Measurements from ENCODE around the gene ZNF670. TPM values are rescaled to one million over a fixed set of nuclear protein-coding genes. Genes with fewer than 3 reads are reported as not detected.
A peak's percentile ranks its signal among the peaks of the same experiment; 100 is the strongest.
"Not testable (repeated sequence)": the region's sequence is repeated elsewhere in the genome, so short reads cannot be mapped to it uniquely, and the experiment has no call there.

The ZNF670 gene
- total RNA-seq (2014; rRNA removed): 5.6 and 5.9 TPM in 2 replicates
- Bru-seq, nascent RNA: percentile 87 among the genes with signal in this experiment
- BruChase-seq, experiment 1, labeled RNA remaining after a 6-hour chase: percentile 95 among the genes with signal in this experiment
- percentile 98 among the genes with signal in this experiment for BruChase-seq, experiment 2, labeled RNA remaining after a 2-hour chase
- long read RNA-seq, transcript ZNF670-201 (4 exons, 1,994 nt): major isoform, 15 of 21 reads
- long read RNA-seq, partial matches to known transcripts: 1 of 21 reads
- long read RNA-seq, other reads (novel, unspliced or antisense): 5 of 21 reads

DNA sequence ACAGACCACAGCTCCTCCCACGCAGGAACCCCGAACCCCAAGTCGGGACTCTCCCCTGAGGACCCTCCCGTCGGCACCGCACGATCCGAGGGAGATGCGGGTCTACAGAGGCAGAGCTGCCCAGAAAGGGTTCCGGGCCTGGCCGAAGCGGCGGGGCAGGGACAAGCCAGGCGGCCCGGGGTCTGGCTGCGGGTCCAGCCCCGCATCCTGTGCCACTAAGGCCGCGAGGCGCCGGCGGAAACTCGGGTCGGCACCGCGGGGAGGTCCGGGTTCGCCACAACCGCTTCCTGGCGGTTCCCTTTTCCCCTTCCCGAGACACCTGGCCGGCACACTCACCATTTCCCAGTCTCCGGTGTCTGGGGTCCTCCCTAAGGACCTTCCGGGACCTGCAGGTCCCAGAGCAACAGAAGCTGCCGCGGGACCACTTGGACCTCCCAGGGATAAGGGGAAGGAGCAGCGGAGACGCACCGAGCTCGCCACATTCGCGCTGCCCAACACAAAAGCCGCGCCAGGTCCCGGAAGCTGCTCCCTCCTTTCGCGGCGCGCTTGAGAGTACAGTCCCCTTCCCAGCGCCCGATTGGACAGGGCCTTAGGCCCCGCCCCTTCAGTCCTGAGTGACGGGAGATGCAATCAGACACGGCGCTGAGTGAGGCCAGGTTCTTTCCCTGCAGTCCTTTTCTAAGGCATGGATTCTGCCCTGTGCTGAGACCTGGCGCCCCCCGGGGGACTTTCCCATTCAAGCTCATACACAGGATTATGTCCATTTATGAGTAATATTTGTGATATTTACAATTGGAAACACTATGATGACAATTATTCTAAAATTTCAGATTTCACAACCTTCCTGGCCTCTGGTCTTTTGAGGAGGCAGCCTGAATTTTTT, at the start of gene ZNF670:
TSS of gene ZNF670 (minus strand) at position 554 of the 883 bp plus-strand sequence. CDS start at position 339, 215 bp downstream.
- Histone ChIP-seq H3K36me3 (ENCODE audit: low read depth, low read length) (peaks cover 17% of the 10 kb centered on the region; the same call in 1 of the 2 replicates), H3K4me2 (ENCODE audit: low read length) (peak within 1 kb of the TSS; percentile 87), H3K4me1 (ENCODE audit: insufficient read depth, low read length) (peaks cover 7% of the 10 kb centered on the region), H3K4me3 (ENCODE audit: low read length) (peak within 1 kb of the TSS; percentile 85), H4K20me1 (ENCODE audit: low read length) (peaks cover 6% of the 10 kb centered on the region; the same call in 1 of the 2 replicates), H3K9me2 (replicated peaks; ENCODE audit: low read length) (no peaks in the 10 kb centered on the region), H3K27ac (ENCODE audit: low read length) (peak within 1 kb of the TSS; percentile 19; the same call in 1 of the 2 replicates), H3K9me3 (ENCODE audit: low read length) (peaks cover 6% of the 10 kb centered on the region; the same call in 1 of the 2 replicates), H3K9ac (ENCODE audit: low read length) (peak within 1 kb of the TSS; percentile 86), H2AFZ (ENCODE audit: low read length) (peak within 1 kb of the TSS; percentile 74), H3K27me3 (ENCODE audit: low read length) (no peaks in the 10 kb centered on the region), H3K79me2 (ENCODE audit: low read length) (peaks cover 49% of the 10 kb centered on the region), H3F3A (ENCODE audit: low read length, unreplicated experiment) (no peaks in the 10 kb centered on the region)
- POLR2A ChIA-PET (ENCODE audit: unreplicated experiment): no interaction called here
- DNase-seq: peak; percentile 99
- CTCF ChIA-PET: no interaction called here
- ATAC-seq: peak; percentile 99
- intact Hi-C loops (cut with micrococcal nuclease): loop anchor here (1.0 to 5.0 kb wide), 3 partner anchors 24 to 146 kb away; partner anchors contain the start of genes AHCTF1 and ZNF695
- BruUV-seq (replicated peaks): no TSS peak
- TF ChIP-seq, protein P1, sequence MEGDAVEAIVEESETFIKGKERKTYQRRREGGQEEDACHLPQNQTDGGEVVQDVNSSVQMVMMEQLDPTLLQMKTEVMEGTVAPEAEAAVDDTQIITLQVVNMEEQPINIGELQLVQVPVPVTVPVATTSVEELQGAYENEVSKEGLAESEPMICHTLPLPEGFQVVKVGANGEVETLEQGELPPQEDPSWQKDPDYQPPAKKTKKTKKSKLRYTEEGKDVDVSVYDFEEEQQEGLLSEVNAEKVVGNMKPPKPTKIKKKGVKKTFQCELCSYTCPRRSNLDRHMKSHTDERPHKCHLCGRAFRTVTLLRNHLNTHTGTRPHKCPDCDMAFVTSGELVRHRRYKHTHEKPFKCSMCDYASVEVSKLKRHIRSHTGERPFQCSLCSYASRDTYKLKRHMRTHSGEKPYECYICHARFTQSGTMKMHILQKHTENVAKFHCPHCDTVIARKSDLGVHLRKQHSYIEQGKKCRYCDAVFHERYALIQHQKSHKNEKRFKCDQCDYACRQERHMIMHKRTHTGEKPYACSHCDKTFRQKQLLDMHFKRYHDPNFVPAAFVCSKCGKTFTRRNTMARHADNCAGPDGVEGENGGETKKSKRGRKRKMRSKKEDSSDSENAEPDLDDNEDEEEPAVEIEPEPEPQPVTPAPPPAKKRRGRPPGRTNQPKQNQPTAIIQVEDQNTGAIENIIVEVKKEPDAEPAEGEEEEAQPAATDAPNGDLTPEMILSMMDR (conservative IDR thresholded peaks at IDR 0.05; ENCODE audit: low read depth, low read length): peak; percentile 43; the same call in 1 of the 2 replicates
- TF ChIP-seq EZH2 (IDR thresholded peaks at IDR 0.05; ENCODE audit: low read length, unreplicated experiment) (no peak), EZH2phosphoT487 (IDR thresholded peaks at IDR 0.05; ENCODE audit: borderline replicate concordance, low read length) (no peak)

DNA sequence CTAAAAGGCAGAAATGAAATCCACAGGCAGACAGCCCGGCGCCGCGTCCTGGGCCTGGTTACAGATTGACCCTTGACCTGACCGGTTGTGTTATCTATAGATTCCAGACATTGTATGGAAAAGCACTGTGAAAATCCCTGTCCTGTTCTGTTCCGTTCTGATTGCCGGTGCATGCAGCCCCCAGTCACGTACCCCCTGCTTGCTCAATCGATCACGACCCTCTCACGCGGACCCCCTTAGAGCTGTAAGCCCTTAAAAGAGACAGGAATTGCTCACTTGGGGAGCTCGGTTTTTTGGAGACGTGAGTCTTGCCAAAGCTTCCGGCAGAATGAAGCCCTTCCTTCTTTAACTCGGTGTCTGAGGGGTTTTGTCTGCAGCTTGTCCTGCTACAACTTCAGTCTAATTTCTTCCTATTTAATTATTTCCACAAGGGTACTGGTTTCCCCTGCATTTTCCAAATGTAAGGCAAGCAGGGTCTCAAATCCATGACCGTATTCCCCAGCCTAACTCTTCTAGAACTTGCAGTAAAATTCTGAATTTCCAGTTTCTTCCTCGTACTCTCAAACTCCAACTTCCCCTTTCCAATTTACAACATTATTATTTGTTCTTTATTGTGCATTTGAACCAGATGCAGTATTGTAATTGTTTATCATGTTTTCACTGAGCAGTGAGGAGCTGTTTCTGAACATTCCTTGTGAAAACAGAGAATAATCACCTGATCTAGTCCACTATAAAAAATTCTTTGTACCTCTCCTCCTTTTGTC, 49.1 kb upstream of the ZNF670 start:
- H3K9ac ChIP-seq (ENCODE audit: low read length); H3F3A ChIP-seq (ENCODE audit: low read length, unreplicated experiment); CTCF ChIA-PET; ATAC-seq; H3K27me3 ChIP-seq (ENCODE audit: low read length); H4K20me1 ChIP-seq (ENCODE audit: low read length); H3K27ac ChIP-seq (ENCODE audit: low read length); POLR2A ChIA-PET (ENCODE audit: unreplicated experiment); H2AFZ ChIP-seq (ENCODE audit: low read length); H3K9me3 ChIP-seq (ENCODE audit: low read length); BruUV-seq (replicated peaks); H3K9me2 ChIP-seq (replicated peaks; ENCODE audit: low read length); H3K4me1 ChIP-seq (ENCODE audit: insufficient read depth, low read length); DNase-seq: not testable (repeated sequence)
- peaks cover 18% of the 10 kb centered on the region for H3K79me2 ChIP-seq (ENCODE audit: low read length)
- intact Hi-C loops (cut with micrococcal nuclease): loop anchor here (2.0 kb wide), 1 partner anchor 41 kb away; no protein-coding TSS in a partner anchor
- H3K4me2 ChIP-seq (ENCODE audit: low read length): peak overlapping the region; percentile 75
- peak overlapping the region; percentile 55 for H3K4me3 ChIP-seq (ENCODE audit: low read length)
- H3K36me3 ChIP-seq (ENCODE audit: low read depth, low read length): peaks cover 27% of the 10 kb centered on the region

DNA sequence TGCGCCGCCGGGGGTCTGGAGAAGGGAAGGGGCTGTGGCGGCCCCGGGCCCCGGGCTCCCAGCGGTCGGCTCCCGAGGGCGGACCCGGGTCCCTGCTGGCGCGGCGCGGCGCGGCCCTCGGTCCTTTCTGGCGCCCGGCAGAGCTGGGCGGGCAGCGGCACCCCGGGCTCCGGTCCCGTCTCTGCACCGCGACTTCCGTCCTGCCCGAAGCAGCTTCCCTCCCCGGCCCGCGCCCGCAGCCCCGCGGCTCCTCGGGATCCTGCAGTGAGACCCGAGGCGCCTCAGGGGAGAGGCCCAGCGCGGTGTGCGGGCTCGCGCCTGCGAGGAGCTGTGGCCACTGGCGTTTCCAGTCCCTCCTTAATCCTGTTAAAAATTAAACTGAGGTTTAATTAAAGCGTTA, 48.0 kb upstream of the ZNF670 start:
- POLR2A ChIA-PET (ENCODE audit: unreplicated experiment); DNase-seq; H2AFZ ChIP-seq (ENCODE audit: low read length); intact Hi-C loops (cut with micrococcal nuclease); H3K9me3 ChIP-seq (ENCODE audit: low read length); H3K9ac ChIP-seq (ENCODE audit: low read length); H3F3A ChIP-seq (ENCODE audit: low read length, unreplicated experiment); BruUV-seq (replicated peaks); H3K27me3 ChIP-seq (ENCODE audit: low read length); H3K4me1 ChIP-seq (ENCODE audit: insufficient read depth, low read length); H3K4me2 ChIP-seq (ENCODE audit: low read length); CTCF ChIA-PET; H4K20me1 ChIP-seq (ENCODE audit: low read length); H3K27ac ChIP-seq (ENCODE audit: low read length); H3K9me2 ChIP-seq (replicated peaks; ENCODE audit: low read length); H3K4me3 ChIP-seq (ENCODE audit: low read length): not testable (repeated sequence)
- ATAC-seq: peak; percentile 77
- Histone ChIP-seq H3K79me2 (ENCODE audit: low read length) (peaks cover 13% of the 10 kb centered on the region), H3K36me3 (ENCODE audit: low read depth, low read length) (peaks cover 17% of the 10 kb centered on the region)

DNA sequence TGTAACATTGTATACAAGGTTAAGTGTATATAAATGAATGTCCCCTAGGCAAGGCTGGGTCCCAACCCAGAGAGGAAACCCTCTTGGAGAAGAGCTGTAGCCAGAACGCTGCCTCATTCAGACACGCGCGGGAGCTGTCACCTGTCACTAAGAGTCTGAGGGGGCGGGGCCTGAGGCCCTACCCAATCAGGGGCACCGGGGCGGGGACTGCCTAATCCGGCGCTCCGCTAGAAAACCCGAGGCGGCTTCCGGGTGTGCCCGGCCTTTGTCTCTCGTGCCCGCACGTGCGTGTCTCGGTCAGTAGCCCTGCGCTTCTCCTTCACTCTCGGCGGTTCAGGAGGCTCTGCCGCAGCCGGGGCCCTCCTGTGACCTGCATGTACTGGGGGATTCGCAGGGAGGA, 47.6 kb upstream of the ZNF670 start:
- H3K27me3 ChIP-seq (ENCODE audit: low read length); DNase-seq; H3K9me2 ChIP-seq (replicated peaks; ENCODE audit: low read length); CTCF ChIA-PET; H3K4me1 ChIP-seq (ENCODE audit: insufficient read depth, low read length); H3K27ac ChIP-seq (ENCODE audit: low read length); H3K4me2 ChIP-seq (ENCODE audit: low read length); POLR2A ChIA-PET (ENCODE audit: unreplicated experiment); BruUV-seq (replicated peaks); H3F3A ChIP-seq (ENCODE audit: low read length, unreplicated experiment); H4K20me1 ChIP-seq (ENCODE audit: low read length); H3K9me3 ChIP-seq (ENCODE audit: low read length); H3K9ac ChIP-seq (ENCODE audit: low read length); H3K4me3 ChIP-seq (ENCODE audit: low read length); H2AFZ ChIP-seq (ENCODE audit: low read length); intact Hi-C loops (cut with micrococcal nuclease): not testable (repeated sequence)
- peak; percentile 97 for ATAC-seq
- Histone ChIP-seq H3K79me2 (ENCODE audit: low read length) (peaks cover 13% of the 10 kb centered on the region), H3K36me3 (ENCODE audit: low read depth, low read length) (peaks cover 13% of the 10 kb centered on the region)

Data from PC-3 (cell line).